Measurements from ENCODE around the gene TLCD3B.

TLCD3B gene

GRCh38 chr16:29984764-29985147 lies 46.3 kb downstream of the TLCD3B start:
- Histone ChIP-seq H3K4me2 (no peak overlapping the region), H3K27me3 (no peaks in the 10 kb centered on the region), H3K27ac (no peak overlapping the region), H3K36me3 (peaks cover 100% of the 10 kb centered on the region), H3K9me3 (no peaks in the 10 kb centered on the region), H3K4me3 (no peak overlapping the region), H4K20me1 (peaks cover 8% of the 10 kb centered on the region; the same call in 1 of the 2 replicates), H3K9ac (no peak overlapping the region), H3K4me1 (no peaks in the 10 kb centered on the region)
- TF ChIP-seq Cebpa-rat (IDR thresholded peaks at IDR 0.05): no peak

GRCh38 chr16:29984137-29984763 lies 46.8 kb downstream of the TLCD3B start:
- Histone ChIP-seq H3K27me3 (no peaks in the 10 kb centered on the region), H3K9ac (no peak overlapping the region), H4K20me1 (peaks cover 13% of the 10 kb centered on the region; the same call in 1 of the 2 replicates), H3K4me1 (no peaks in the 10 kb centered on the region), H3K36me3 (peaks cover 100% of the 10 kb centered on the region), H3K9me3 (no peaks in the 10 kb centered on the region), H3K4me3 (no peak overlapping the region), H3K4me2 (no peak overlapping the region), H3K27ac (no peak overlapping the region)
- TF ChIP-seq Cebpa-rat (IDR thresholded peaks at IDR 0.05): no peak

GRCh38 chr16:29983420-29984136 lies 47.5 kb downstream of the TLCD3B start:
- H3K4me1 ChIP-seq: peaks cover under 1% of the 10 kb centered on the region; the same call in 1 of the 2 replicates
- no peak overlapping the region for H3K4me3 ChIP-seq
- no peaks in the 10 kb centered on the region for H3K27me3 ChIP-seq
- TF ChIP-seq Cebpa-rat (IDR thresholded peaks at IDR 0.05): no peak
- H3K36me3 ChIP-seq: peaks cover 100% of the 10 kb centered on the region
- H3K9me3 ChIP-seq: no peaks in the 10 kb centered on the region
- no peak overlapping the region for H3K9ac ChIP-seq
- no peak overlapping the region for H3K4me2 ChIP-seq
- peaks cover 19% of the 10 kb centered on the region for H4K20me1 ChIP-seq
- H3K27ac ChIP-seq: no peak overlapping the region

DNA sequence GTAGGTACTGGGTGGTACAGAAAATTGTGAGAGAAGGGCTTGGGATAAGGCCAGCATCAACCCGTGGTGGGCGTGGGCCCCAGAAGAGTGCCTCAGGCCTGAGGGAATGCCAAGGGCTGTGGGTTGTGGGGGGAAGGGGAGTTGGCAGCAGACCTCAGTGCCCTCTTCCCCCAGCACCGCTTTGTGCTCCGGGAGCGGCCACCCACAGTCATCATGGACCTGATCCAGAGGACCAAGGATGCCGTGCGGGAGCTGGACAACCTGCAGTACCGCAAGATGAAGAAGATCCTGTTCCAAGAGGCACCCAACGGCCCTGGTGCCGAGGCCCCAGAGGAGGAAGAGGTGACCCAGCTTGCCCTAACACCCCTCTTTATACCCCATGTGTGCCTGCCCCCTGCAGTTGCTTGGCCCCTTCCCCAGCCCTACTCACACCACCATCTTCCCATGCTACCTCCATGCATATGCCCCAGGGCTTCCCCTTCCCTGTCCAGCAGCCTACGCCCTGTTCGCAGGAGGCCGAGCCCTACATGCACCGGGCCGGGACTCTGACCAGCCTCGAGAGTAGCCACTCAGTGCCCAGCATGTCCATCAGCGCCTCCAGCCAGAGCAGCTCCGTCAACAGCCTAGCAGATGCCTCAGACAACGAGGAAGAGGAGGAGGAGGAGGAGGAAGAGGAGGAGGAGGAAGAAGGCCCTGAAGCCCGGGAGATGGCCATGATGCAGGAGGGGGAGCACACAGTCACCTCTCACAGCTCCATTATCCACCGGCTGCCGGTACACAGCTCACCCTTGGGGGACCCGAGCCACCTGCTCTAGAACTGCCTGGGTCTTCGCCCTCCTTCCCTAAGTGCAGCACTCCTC lies 48.3 kb downstream of the TLCD3B start:
- H4K20me1 ChIP-seq: peaks cover 27% of the 10 kb centered on the region
- no peak overlapping the region for H3K4me2 ChIP-seq
- no peak overlapping the region for H3K9ac ChIP-seq
- peaks cover 9% of the 10 kb centered on the region for H3K4me1 ChIP-seq
- H3K9me3 ChIP-seq: no peaks in the 10 kb centered on the region
- no peaks in the 10 kb centered on the region for H3K27me3 ChIP-seq
- no peak overlapping the region for H3K4me3 ChIP-seq
- no peak for TF ChIP-seq Cebpa-rat (IDR thresholded peaks at IDR 0.05)
- peaks cover 100% of the 10 kb centered on the region for H3K36me3 ChIP-seq
- H3K27ac ChIP-seq: no peak overlapping the region

DNA sequence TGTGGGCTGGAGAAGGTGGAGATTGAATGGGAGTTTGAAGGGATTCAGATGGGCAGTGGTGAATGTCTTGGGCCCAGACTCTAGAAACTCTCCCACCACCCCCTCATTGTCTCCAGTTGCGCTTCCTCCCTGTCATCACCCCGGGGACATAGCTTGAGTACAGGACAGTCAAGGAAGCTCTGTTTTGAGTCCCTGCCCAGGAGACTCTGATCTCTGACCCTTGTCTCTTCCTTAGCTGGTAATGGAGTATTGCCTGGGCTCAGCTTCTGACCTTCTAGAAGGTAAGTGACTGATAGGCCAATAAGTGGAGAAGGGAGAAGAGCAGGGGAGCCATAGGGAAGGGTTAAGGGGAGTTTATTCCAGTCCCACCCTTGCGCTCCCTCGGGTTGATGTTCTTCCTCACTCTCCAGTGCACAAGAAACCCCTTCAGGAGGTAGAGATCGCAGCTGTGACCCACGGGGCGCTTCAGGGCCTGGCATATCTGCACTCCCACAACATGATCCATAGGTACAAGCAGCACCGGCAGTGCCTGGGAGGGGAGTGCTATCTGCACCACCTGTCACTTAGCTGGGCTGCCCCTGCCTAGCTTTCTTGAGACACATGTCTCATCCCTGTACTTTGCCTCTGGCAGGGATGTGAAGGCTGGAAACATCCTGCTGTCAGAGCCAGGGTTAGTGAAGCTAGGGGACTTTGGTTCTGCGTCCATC lies 52.4 kb downstream of the TLCD3B start:
- Histone ChIP-seq H3K9me3 (no peaks in the 10 kb centered on the region), H4K20me1 (peaks cover 59% of the 10 kb centered on the region), H3K27me3 (no peaks in the 10 kb centered on the region), H3K27ac (no peak overlapping the region), H3K4me3 (no peak overlapping the region), H3K4me1 (peaks cover 42% of the 10 kb centered on the region), H3K9ac (no peak overlapping the region), H3K36me3 (peaks cover 71% of the 10 kb centered on the region), H3K4me2 (no peak overlapping the region)
- no peak for TF ChIP-seq Cebpa-rat (IDR thresholded peaks at IDR 0.05)

DNA sequence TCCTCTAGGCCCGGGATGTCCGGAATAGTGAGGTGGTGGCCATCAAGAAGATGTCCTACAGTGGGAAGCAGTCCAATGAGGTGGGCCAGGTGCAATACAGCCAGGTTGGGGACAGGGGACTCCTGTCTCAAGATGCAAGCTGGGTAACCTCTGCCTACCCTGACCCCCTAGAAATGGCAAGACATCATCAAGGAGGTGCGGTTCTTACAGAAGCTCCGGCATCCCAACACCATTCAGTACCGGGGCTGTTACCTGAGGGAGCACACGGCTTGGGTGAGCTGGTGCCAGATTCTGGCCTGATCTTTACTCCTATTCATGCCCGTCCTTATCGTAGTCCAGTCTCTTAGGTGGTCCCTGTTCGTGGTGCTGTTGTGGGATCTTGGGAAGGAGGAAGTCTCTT lies 53.0 kb downstream of the TLCD3B start:
- Histone ChIP-seq H3K4me2 (peak overlapping the region; percentile 98; the same call in 1 of the 2 replicates), H3K4me3 (no peak overlapping the region), H4K20me1 (peaks cover 54% of the 10 kb centered on the region), H3K4me1 (peaks cover 45% of the 10 kb centered on the region), H3K27ac (no peak overlapping the region), H3K36me3 (peaks cover 65% of the 10 kb centered on the region), H3K9ac (no peak overlapping the region), H3K27me3 (no peaks in the 10 kb centered on the region), H3K9me3 (no peaks in the 10 kb centered on the region)
- TF ChIP-seq Cebpa-rat (IDR thresholded peaks at IDR 0.05): no peak

- Histone ChIP-seq H4K20me1 (peaks cover 54% of the 10 kb centered on the region), H3K36me3 (peaks cover 62% of the 10 kb centered on the region), H3K9me3 (no peaks in the 10 kb centered on the region; the same call in 1 of the 2 replicates), H3K4me1 (peaks cover 49% of the 10 kb centered on the region), H3K4me3 (no peak overlapping the region), H3K9ac (peak overlapping the region; percentile 86), H3K27me3 (no peaks in the 10 kb centered on the region), H3K4me2 (peak overlapping the region; percentile 98), H3K27ac (peak overlapping the region; percentile 12; the same call in 1 of the 2 replicates)
- TF ChIP-seq Cebpa-rat (IDR thresholded peaks at IDR 0.05): no peak
Measured at GRCh38 chr16:29977063-29977825, 53.8 kb downstream of the TLCD3B start.

- Histone ChIP-seq H3K9me3 (no peaks in the 10 kb centered on the region; the same call in 1 of the 2 replicates), H3K27me3 (no peaks in the 10 kb centered on the region), H4K20me1 (peaks cover 54% of the 10 kb centered on the region), H3K4me3 (peak overlapping the region; percentile 85), H3K4me1 (peaks cover 49% of the 10 kb centered on the region), H3K27ac (peak overlapping the region; percentile 82), H3K9ac (peak overlapping the region; percentile 86), H3K4me2 (peak overlapping the region; percentile 98), H3K36me3 (peaks cover 61% of the 10 kb centered on the region)
- TF ChIP-seq Cebpa-rat (IDR thresholded peaks at IDR 0.05): no peak
Measured at GRCh38 chr16:29975811-29976511, 55.1 kb downstream of the TLCD3B start.

Measured in BLaER1 (cell line).